ENCODE data around the gene VCAM1.

GRCh38 chr1:100721526-100722207 lies 2.1 kb downstream of the VCAM1 start:
- TF ChIP-seq CTCF (IDR thresholded peaks at IDR 0.05; ENCODE audit: extremely low read depth in 1 of 2, insufficient read depth in 1 of 2, low read depth in 1 of 2, low read length in 2 of 2) (no peak), POLR2AphosphoS5 (IDR thresholded peaks at IDR 0.05; ENCODE audit: insufficient read depth, low read depth, low read length) (no peak), POLR2A (IDR thresholded peaks at IDR 0.05; ENCODE audit: low read depth, low read length) (no peak), EZH2 (IDR thresholded peaks at IDR 0.05; ENCODE audit: borderline replicate concordance, low read depth, low read length, severe bottlenecking) (no peak), FOS (IDR thresholded peaks at IDR 0.05; ENCODE audit: borderline replicate concordance, insufficient read depth, low read length) (no peak)
